PC-3 (cell line): ENCODE data around the gene LNPEP.

Source experiments
- EZH2 ChIP-seq: fragments of 300-600 bp; sonication (generic); IDR thresholded peaks from one replicate; pipeline ENCODE4 v1.6.1; 2017; ENCODE audit warnings: antibody characterized with exemption, mild to moderate bottlenecking, low read length; ENCODE audit not compliant: unreplicated experiment
- EZH2phosphoT487 ChIP-seq: fragments of 300-600 bp; sonication (generic); IDR thresholded peaks from 2 replicates; pipeline ENCODE4 v1.6.1; 2018; ENCODE audit warnings: mild to moderate bottlenecking, antibody characterized with exemption, low read length, borderline replicate concordance
- TF ChIP-seq, protein P1 (sequence below): fragments of 300-600 bp; sonication (generic); conservative IDR thresholded peaks from 2 replicates; pipeline ENCODE4 v1.5.1; 2017; ENCODE audit warnings: antibody characterized with exemption, low read depth, mild to moderate bottlenecking, low read length

- TF ChIP-seq, protein P1, sequence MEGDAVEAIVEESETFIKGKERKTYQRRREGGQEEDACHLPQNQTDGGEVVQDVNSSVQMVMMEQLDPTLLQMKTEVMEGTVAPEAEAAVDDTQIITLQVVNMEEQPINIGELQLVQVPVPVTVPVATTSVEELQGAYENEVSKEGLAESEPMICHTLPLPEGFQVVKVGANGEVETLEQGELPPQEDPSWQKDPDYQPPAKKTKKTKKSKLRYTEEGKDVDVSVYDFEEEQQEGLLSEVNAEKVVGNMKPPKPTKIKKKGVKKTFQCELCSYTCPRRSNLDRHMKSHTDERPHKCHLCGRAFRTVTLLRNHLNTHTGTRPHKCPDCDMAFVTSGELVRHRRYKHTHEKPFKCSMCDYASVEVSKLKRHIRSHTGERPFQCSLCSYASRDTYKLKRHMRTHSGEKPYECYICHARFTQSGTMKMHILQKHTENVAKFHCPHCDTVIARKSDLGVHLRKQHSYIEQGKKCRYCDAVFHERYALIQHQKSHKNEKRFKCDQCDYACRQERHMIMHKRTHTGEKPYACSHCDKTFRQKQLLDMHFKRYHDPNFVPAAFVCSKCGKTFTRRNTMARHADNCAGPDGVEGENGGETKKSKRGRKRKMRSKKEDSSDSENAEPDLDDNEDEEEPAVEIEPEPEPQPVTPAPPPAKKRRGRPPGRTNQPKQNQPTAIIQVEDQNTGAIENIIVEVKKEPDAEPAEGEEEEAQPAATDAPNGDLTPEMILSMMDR: no peak
- TF ChIP-seq EZH2: no peak
- no peak for TF ChIP-seq EZH2phosphoT487
Observed at GRCh38 chr5:96896806-96897205, 39.1 kb upstream of the LNPEP start.
